ENCODE results near the gene LEF1. TPM values are rescaled to one million over a fixed set of nuclear protein-coding genes. Genes with fewer than 3 reads are reported as not detected.

LEF1 gene
- total RNA-seq, 2 donors from 2014 or later: 1.4 to 2.3 TPM

- DNase-seq (no peak), ATAC-seq (no peak)
- intact Hi-C loops (cut with DNase I, micrococcal nuclease): no loop called here
Observed at GRCh38 chr4:108119199-108119800, 49.4 kb downstream of the LEF1 start.

- DNase-seq (no peak), ATAC-seq (peak; percentile 77)
- intact Hi-C loops (cut with DNase I, micrococcal nuclease): no loop called here
Observed at GRCh38 chr4:108118505-108118904, 50.2 kb downstream of the LEF1 start.

GRCh38 chr4:108117418-108118182 lies 51.1 kb downstream of the LEF1 start:
- DNase-seq (no peak), ATAC-seq (no peak)
- intact Hi-C loops (cut with DNase I, micrococcal nuclease): no loop called here

GRCh38 chr4:108116423-108117168 lies 52.1 kb downstream of the LEF1 start:
- ATAC-seq (no peak), DNase-seq (no peak)
- intact Hi-C loops (cut with DNase I, micrococcal nuclease): no loop called here

- intact Hi-C loops (cut with DNase I, micrococcal nuclease): no loop called here
- no peak for DNase-seq
- no peak for ATAC-seq
Observed at GRCh38 chr4:108115168-108115526, 53.6 kb downstream of the LEF1 start.

GRCh38 chr4:108114503-108114902 lies 54.2 kb downstream of the LEF1 start:
- intact Hi-C loops (cut with DNase I, micrococcal nuclease): no loop called here
- ATAC-seq (no peak), DNase-seq (no peak)

GRCh38 chr4:108113229-108113628 lies 55.5 kb downstream of the LEF1 start:
- DNase-seq (no peak), ATAC-seq (no peak)
- intact Hi-C loops (cut with DNase I, micrococcal nuclease): no loop called here

- intact Hi-C loops (cut with DNase I, micrococcal nuclease): no loop called here
- DNase-seq (no peak), ATAC-seq (no peak)
Observed at GRCh38 chr4:108111781-108112180, 57.0 kb downstream of the LEF1 start.

GRCh38 chr4:108110450-108110849 lies 58.3 kb downstream of the LEF1 start:
- DNase-seq (no peak), ATAC-seq (no peak)
- intact Hi-C loops (cut with DNase I, micrococcal nuclease): no loop called here

GRCh38 chr4:108109997-108110416 lies 58.7 kb downstream of the LEF1 start:
- ATAC-seq (no peak), DNase-seq (no peak)
- intact Hi-C loops (cut with DNase I, micrococcal nuclease): no loop called here

- intact Hi-C loops (cut with DNase I, micrococcal nuclease): no loop called here
- no peak for ATAC-seq
- no peak for DNase-seq
Observed at GRCh38 chr4:108109111-108109510, 59.6 kb downstream of the LEF1 start.

GRCh38 chr4:108107729-108108382 lies 60.9 kb downstream of the LEF1 start:
- DNase-seq (no peak), ATAC-seq (no peak)
- intact Hi-C loops (cut with DNase I, micrococcal nuclease): no loop called here

GRCh38 chr4:108107101-108107500 lies 61.6 kb downstream of the LEF1 start:
- DNase-seq: no peak
- intact Hi-C loops (cut with DNase I, micrococcal nuclease): no loop called here
- no peak for ATAC-seq

- intact Hi-C loops (cut with DNase I, micrococcal nuclease): no loop called here
- DNase-seq: no peak
- peak; percentile 82 for ATAC-seq
Observed at GRCh38 chr4:108106186-108106585, 62.5 kb downstream of the LEF1 start.

- intact Hi-C loops (cut with DNase I, micrococcal nuclease): no loop called here
- DNase-seq: no peak
- ATAC-seq: no peak
Observed at GRCh38 chr4:108103099-108103862, 65.5 kb downstream of the LEF1 start.

GRCh38 chr4:108100827-108101226 lies 67.9 kb downstream of the LEF1 start:
- intact Hi-C loops (cut with DNase I, micrococcal nuclease): no loop called here
- DNase-seq: no peak
- ATAC-seq: no peak

GRCh38 chr4:108099838-108100237 lies 68.9 kb downstream of the LEF1 start:
- ATAC-seq (no peak), DNase-seq (no peak)
- intact Hi-C loops (cut with DNase I, micrococcal nuclease): no loop called here

GRCh38 chr4:108097990-108098553 lies 70.7 kb downstream of the LEF1 start:
- ATAC-seq (no peak), DNase-seq (no peak)
- intact Hi-C loops (cut with DNase I, micrococcal nuclease): no loop called here

All from left colon (tissue), 2 donors.